Fibroblast of the aortic adventitia (primary cell): Measurements from ENCODE around the gene LRSAM1. TPM values are rescaled to one million over a fixed set of nuclear protein-coding genes. Genes with fewer than 3 reads are reported as not detected.

Experiments used
- DNase-seq: peaks from one replicate; pipeline ENCODE4 v3.0.0-alpha.2; 2010; ENCODE audit warnings: low read depth
- H3K4me3 ChIP-seq: 2 replicates; pipeline ENCODE4 v1.5.1; 2011; ENCODE audit warnings: low read depth, mild to moderate bottlenecking, control low read depth, low read length, moderate library complexity
- total RNA-seq: library from RNA; depleted of rRNA; stranded (reverse); fragments of >200 nt; gene quantifications from 2 replicates; pipeline ENCODE4 v1.2.3, GENCODE V29; 2012; ENCODE audit warnings: low replicate concordance
- TF ChIP-seq, protein P1 (sequence below): IDR thresholded peaks from 2 replicates; pipeline ENCODE4 v1.5.1; 2011; ENCODE audit warnings: mild to moderate bottlenecking, low read length, control low read depth, inconsistent platforms; ENCODE audit not compliant: insufficient read depth

LRSAM1 gene
- total RNA-seq, 1 donor: 15.3 TPM

DNA sequence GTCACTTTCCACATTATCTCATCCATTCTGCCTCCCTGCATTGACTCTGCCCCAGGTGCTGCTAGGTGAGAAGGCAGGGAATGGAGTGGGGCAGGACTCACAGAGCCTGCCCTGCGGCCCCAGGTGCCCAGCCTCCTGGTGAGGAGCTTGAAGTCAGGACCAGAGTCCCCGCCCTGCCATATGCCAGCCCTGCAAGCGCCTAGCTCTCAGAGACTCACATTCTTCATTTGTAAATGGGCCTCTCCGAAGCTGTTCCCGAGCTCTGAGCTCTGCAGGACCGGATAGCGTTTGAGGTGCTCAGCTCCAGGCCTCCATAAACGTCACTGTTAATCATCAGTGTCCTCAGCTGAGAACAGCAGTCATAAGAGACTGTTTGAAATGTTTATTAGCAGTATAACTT lies 85.7 kb downstream of the LRSAM1 start:
- TF ChIP-seq, protein P1, sequence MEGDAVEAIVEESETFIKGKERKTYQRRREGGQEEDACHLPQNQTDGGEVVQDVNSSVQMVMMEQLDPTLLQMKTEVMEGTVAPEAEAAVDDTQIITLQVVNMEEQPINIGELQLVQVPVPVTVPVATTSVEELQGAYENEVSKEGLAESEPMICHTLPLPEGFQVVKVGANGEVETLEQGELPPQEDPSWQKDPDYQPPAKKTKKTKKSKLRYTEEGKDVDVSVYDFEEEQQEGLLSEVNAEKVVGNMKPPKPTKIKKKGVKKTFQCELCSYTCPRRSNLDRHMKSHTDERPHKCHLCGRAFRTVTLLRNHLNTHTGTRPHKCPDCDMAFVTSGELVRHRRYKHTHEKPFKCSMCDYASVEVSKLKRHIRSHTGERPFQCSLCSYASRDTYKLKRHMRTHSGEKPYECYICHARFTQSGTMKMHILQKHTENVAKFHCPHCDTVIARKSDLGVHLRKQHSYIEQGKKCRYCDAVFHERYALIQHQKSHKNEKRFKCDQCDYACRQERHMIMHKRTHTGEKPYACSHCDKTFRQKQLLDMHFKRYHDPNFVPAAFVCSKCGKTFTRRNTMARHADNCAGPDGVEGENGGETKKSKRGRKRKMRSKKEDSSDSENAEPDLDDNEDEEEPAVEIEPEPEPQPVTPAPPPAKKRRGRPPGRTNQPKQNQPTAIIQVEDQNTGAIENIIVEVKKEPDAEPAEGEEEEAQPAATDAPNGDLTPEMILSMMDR: no peak
- H3K4me3 ChIP-seq: no peak overlapping the region
- DNase-seq: peak; percentile 59

DNA sequence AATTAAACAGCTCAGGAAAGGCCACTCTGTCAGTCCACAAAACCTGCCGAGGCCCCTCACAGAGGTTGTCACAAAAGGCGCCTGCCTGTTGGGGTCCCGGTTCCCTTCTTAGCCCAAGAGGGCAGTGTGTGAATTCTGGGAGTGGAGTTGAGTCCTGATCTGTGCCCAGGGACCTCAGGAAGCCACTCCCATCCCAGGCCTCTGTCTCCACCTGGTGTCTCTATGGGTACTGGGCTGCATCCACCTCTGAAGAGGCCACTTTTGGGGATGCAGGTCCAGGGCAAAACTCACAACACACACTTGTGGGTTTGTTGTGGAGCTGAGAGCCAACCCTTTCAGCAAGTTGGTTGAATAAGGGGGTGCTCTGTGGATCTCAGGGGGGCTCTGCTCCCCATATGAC lies 86.5 kb downstream of the LRSAM1 start:
- TF ChIP-seq, protein P1: peak; percentile 41
- H3K4me3 ChIP-seq: no peak overlapping the region
- no peak for DNase-seq

DNA sequence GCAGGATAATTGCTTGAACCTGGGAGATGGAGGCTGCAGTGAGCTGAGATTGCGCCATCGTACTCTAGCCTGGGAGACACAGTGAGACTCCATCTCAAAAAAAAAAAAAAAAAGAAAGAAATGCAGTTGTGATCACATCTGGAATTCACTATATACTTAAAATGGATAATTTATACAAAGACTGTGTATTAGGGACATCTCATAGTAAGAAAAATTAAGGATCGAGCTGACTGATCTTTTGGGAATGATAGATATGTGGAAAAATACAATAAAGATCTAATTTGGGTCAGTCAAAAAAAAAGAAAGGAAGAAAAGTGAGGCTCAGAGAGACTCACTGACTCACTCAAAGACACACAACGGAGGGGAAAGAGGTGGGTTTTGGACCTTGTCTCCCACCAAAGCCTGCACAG lies 87.5 kb downstream of the LRSAM1 start:
- TF ChIP-seq, protein P1: no peak
- H3K4me3 ChIP-seq: no peak overlapping the region
- peak; percentile 86 for DNase-seq

DNA sequence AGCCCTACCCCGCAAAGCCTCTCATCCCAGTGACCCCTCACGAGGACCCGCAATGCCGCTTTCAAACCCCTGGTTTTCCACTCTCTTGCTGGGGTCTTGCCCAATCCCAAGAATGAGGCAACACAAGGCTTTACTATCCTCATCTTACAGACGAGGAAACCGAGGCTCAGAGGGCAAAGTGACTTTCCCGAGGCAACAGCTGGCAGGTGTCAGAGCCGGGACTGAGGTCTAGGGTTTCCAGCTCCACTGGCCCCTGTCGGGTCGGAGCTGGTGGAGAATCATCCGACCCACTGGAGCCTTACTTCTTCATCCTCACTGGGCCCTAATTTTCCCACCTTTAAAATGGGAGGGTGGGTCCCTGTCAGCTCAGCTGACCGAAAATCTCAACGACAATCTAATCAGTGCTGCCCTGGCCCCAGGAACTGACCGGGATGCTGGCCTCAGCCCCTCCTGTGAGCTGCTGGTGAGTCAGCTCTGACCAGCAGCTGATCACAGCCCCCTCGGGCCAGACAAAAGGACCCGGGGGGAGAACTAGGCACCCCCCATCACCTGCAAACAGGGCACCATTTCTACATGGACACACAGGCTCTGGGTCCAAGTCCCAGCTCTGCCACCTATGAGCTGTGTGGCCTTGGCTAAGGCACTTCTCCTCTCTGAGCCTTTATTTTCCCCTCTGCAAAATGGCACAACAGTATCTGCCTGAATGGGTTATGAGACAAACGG lies 88.1 kb downstream of the LRSAM1 start:
- no peak overlapping the region for H3K4me3 ChIP-seq
- peak; percentile 55 for DNase-seq
- TF ChIP-seq, protein P1: no peak

DNA sequence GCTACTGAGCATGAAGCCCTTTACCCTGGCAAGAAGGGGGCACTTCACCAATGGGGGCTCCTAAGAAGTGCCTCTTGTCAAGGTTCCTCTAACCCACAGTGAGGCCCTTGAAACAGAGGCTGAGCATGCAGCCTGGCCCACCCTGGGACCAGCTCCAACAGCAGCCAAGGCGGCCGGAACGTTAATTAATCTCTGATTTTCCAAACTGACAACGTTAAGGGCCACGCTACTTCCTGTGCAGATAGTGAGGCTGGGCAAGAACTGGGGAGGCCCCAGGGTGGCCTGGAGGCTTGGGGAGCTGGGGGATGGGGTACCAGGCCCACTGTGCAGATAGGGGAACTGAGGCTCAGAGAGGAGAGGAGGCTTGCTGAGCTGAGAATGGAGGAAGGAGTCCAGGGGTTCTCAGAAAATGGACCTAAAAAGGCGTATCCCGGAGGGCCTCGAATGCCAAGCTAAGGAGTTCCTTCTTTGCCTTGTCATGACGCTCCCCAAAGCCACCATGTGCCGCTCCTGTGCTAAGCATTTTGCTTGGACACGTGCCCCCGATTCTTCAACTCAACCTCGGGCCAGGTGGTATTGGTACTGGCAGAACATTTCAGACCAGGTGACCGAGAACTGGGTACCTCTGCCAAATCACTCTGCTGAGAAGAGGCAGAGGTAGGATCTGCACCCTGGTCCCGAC lies 88.8 kb downstream of the LRSAM1 start:
- TF ChIP-seq, protein P1: no peak
- H3K4me3 ChIP-seq: no peak overlapping the region

DNA sequence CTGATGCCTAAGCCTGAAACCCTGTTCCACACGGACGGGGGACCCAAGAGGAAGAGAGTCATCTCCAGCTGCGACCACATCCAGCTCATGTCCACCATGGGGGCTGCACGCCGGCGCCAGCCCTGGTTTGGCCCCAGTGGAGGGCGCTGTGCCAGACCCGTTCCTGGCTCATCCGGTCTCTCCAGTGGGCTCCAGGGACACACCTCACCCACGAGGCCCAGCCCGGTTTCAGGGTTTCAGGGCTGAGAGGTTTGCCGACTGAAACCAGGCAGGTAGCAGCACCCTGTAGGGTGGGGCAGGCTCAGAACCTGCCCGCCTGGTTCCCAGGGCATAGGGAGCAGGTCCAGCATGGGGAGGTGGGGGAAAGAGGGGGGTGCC lies 89.3 kb downstream of the LRSAM1 start:
- no peak for DNase-seq
- TF ChIP-seq, protein P1: no peak
- H3K4me3 ChIP-seq: no peak overlapping the region

More for the DNA sequence above, 88.8 kb downstream of the LRSAM1 start:
- DNase-seq: peak; percentile 45

DNA sequence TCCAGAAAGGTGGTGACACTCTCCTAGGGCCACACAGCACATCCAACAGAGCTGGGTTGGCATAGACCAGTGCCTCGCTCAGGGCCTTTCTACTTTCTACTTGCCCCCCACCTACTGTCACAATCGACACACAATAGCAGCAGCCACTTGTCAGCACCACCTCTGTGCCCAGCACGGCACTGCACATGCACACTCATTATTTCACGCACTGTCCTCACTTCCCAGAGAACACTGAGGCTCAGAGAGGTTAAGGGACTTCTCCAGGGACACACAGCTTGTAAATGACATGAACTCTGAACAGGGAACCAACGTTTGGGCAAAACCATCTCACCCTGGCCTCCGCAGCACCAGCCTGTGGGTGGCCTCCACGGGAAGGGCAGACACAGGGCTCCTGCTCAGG lies 89.9 kb downstream of the LRSAM1 start:
- TF ChIP-seq, protein P1: no peak
- DNase-seq: no peak
- no peak overlapping the region for H3K4me3 ChIP-seq
